Bronchial epithelial cell (primary cell): Measurements from ENCODE around the gene THAP12. TPM values are rescaled to one million over a fixed set of nuclear protein-coding genes. Genes with fewer than 3 reads are reported as not detected.

Experiments
- DNase-seq: peaks from one replicate; pipeline ENCODE4 v3.0.0-alpha.2; 2010; ENCODE audit warnings: low read depth
- FAIRE-seq: peaks from 2 replicates; lab custom pipeline; 2011; peaks lifted over from hg19 to GRCh38; lab: Jason Lieb, UNC
- H3K27me3 ChIP-seq: 2 replicates; pipeline ENCODE4 v1.5.1; 2011; ENCODE audit warnings: low read length; ENCODE audit not compliant: control insufficient read depth, insufficient read depth
- H3K36me3 ChIP-seq: 2 replicates; pipeline ENCODE4 v1.5.1; 2011; ENCODE audit warnings: low read length; ENCODE audit not compliant: control insufficient read depth, insufficient read depth
- H3K4me3 ChIP-seq: 2 replicates; pipeline ENCODE4 v1.5.1; 2011; ENCODE audit warnings: mild to moderate bottlenecking, low read depth, low read length, control low read depth
- total RNA-seq: library from RNA; depleted of rRNA; stranded (reverse); fragments of >200 nt; gene quantifications from 2 replicates; pipeline ENCODE4 v1.2.1, GENCODE V29; 2014
- TF ChIP-seq, protein P1 (sequence below): IDR thresholded peaks from 2 replicates; pipeline ENCODE4 v1.5.1; 2011; ENCODE audit warnings: mild to moderate bottlenecking, moderate library complexity, low read length, control low read depth, inconsistent platforms; ENCODE audit not compliant: insufficient read depth, severe bottlenecking

Gene THAP12
- total RNA-seq, 1 donor from 2014 or later, result 42.9 TPM

DNA sequence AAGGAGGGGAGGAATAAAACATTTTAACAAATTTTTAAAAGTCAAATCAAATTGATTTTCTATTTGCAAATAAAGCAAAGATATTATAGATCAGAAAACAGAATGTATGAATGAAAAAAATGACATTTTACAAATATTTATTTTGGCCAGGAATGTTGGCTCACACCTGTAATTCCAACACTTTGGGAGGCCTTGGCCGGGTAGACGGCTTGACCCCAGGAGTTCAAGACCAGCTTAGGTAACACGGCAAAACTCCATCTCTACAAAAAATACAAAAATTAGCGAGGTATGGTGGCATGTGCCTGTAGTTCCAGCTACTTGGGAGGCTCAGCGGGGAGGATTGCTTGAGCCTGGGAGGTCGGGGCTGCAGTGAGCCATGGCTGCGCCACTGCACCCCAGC lies 18.2 kb downstream of the THAP12 start:
- TF ChIP-seq, protein P1, sequence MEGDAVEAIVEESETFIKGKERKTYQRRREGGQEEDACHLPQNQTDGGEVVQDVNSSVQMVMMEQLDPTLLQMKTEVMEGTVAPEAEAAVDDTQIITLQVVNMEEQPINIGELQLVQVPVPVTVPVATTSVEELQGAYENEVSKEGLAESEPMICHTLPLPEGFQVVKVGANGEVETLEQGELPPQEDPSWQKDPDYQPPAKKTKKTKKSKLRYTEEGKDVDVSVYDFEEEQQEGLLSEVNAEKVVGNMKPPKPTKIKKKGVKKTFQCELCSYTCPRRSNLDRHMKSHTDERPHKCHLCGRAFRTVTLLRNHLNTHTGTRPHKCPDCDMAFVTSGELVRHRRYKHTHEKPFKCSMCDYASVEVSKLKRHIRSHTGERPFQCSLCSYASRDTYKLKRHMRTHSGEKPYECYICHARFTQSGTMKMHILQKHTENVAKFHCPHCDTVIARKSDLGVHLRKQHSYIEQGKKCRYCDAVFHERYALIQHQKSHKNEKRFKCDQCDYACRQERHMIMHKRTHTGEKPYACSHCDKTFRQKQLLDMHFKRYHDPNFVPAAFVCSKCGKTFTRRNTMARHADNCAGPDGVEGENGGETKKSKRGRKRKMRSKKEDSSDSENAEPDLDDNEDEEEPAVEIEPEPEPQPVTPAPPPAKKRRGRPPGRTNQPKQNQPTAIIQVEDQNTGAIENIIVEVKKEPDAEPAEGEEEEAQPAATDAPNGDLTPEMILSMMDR, result no peak
- no peak for FAIRE-seq

DNA sequence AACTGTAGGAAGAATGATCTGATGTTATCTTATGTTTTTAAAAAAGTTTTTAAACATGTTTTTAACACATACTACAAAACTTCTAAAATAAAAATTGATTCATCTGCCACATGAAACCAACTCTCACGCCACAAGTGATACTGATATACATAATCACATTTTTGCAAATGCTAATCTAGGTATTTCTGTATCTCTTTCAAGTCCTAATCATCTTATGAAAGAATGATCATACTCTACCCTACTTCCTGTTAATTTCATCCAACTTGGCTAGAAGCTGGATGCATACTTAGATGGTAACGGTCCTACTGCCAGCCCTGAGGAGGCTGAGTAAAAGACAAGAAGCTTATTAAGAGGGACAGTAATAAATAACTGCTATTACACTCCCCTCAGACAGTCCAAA lies 19.2 kb downstream of the THAP12 start:
- H3K4me3 ChIP-seq, result no peak overlapping the region
- peaks cover 1% of the 10 kb centered on the region for H3K36me3 ChIP-seq
- TF ChIP-seq, protein P1, result no peak
- H3K27me3 ChIP-seq, result no peaks in the 10 kb centered on the region
- DNase-seq, result no peak
- no peak for FAIRE-seq

More for the DNA sequence above, 18.2 kb downstream of the THAP12 start:
- no peak for DNase-seq
- H3K36me3 ChIP-seq, result peaks cover 1% of the 10 kb centered on the region
- no peak overlapping the region for H3K4me3 ChIP-seq
- H3K27me3 ChIP-seq, result no peaks in the 10 kb centered on the region

DNA sequence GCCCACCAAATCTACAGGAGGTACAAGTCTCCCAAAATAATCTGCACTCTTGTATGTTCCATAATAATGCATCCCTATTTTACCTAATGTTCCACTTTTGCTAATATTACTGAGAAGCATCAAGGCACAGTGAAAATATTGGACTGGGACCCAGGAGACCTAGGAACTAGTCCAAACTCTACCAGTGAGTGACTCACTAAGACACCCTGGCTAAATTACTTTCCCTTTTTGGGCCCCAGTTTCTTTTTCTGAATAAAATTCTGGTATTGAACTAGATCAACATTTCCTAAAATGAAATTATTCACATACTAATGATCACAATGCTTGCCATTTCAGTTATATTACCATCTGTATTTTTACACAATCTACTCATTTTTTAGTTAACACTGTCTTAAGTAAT lies 19.6 kb downstream of the THAP12 start:
- TF ChIP-seq, protein P1, result no peak
- Histone ChIP-seq H3K4me3 (no peak overlapping the region), H3K36me3 (peaks cover 1% of the 10 kb centered on the region), H3K27me3 (no peaks in the 10 kb centered on the region)
- DNase-seq (no peak), FAIRE-seq (no peak)

DNA sequence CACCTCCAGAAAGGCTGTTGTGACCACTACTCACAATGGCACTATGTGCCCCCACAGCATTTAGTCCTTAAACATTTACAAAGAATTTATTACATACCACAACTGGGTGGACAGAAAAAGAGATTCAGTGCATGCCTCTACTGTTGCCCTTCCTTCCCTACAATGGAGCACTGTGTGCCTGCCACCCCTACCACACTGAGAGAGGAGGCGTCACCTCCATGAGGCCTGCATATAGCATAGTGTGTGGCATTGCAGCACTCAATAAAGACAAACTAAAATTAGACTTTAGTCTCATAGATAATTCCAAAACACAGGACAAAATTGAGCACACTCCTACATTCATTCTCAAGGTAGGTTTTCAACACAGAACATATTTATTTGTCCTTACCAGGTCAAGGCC lies 25.8 kb downstream of the THAP12 start:
- FAIRE-seq (no peak), DNase-seq (no peak)
- H3K36me3 ChIP-seq, result peaks cover 4% of the 10 kb centered on the region
- H3K27me3 ChIP-seq, result no peaks in the 10 kb centered on the region
- H3K4me3 ChIP-seq, result no peak overlapping the region
- TF ChIP-seq, protein P1, result no peak

DNA sequence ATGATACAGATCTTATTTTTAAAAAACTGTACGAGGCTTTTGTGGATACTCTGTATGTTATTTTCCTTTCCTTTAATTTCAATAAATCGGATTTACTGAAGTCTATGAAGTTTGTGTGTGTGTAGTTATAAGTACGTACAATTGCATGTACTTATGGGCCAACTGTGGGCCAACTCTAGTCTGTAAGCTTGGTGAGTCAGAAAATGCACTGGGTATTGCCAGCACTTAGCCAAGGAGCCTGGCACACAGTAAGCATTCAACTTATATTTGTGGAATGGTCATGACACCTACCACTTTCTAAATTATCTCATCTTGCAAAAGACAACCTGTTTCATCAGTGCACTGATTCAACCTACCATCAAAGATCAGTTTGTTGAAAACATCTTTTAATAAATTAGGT lies 32.6 kb downstream of the THAP12 start:
- Histone ChIP-seq H3K4me3 (no peak overlapping the region), H3K36me3 (no peaks in the 10 kb centered on the region), H3K27me3 (no peaks in the 10 kb centered on the region)
- TF ChIP-seq, protein P1, result no peak
- FAIRE-seq (no peak), DNase-seq (no peak)

DNA sequence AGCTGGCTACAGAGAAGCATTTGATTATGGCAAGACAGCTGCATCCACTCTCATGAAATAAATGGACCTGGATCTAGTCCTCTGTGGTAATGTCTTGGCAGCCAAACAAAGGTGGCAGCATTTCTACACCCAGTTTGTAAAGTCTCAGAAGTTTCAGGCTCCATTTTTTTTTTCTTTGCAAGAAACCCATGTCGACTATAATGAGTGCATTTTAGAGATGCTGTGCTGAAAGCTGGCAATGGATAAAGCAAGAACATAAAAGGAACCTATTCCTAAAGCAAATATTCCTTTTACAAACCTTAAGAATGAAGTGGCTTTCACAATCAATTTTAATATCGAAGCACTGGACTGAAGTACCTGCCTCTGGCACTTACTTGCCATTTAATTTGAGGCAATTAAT lies 33.5 kb downstream of the THAP12 start:
- Histone ChIP-seq H3K27me3 (no peaks in the 10 kb centered on the region), H3K4me3 (no peak overlapping the region), H3K36me3 (no peaks in the 10 kb centered on the region)
- DNase-seq (no peak), FAIRE-seq (no peak)
- TF ChIP-seq, protein P1, result no peak
